IMR-90 (cell line): ENCODE results near the gene MPPED2.

Experiments used
- CTCF ChIP-seq: conservative IDR thresholded peaks from 2 replicates; pipeline ENCODE4 v1.5.1; 2012; ENCODE audit warnings: mild to moderate bottlenecking, low read depth, low read length, improper control_type of control experiment
- POLR2A ChIP-seq: IDR thresholded peaks from 2 replicates; pipeline ENCODE4 v1.6.1; 2012; ENCODE audit warnings: mild to moderate bottlenecking, low read depth, low read length

GRCh38 chr11:30538251-30538650, 47.9 kb downstream of the MPPED2 start:
- no peak for TF ChIP-seq POLR2A
- TF ChIP-seq CTCF, result no peak
